WTC11 (cell line): ENCODE results near the gene BICDL1.

Source experiments
- ELF4 ChIP-seq: sonication (generic); formaldehyde crosslinking; IDR thresholded peaks from 2 replicates; pipeline ENCODE4 v1.8.1; 2022; ENCODE audit warnings: low read depth, mild to moderate bottlenecking, moderate library complexity, missing genetic modification reagents
- JAZF1 ChIP-seq: fragments of 250-450 bp; sonication (Bioruptor Pico); IDR thresholded peaks from 2 replicates; pipeline ENCODE4 v1.9.0; 2021; ENCODE audit warnings: moderate library complexity, mild to moderate bottlenecking, inconsistent platforms
- NFE2L1 ChIP-seq: sonication (generic); formaldehyde crosslinking; IDR thresholded peaks from 2 replicates; pipeline ENCODE4 v1.8.1; 2023; ENCODE audit warnings: missing genetic modification reagents
- TF ChIP-seq, protein P1 (sequence below): fragments of 200-600 bp; IDR thresholded peaks from 2 replicates; pipeline ENCODE4 v1.8.0; 2022; ENCODE audit warnings: antibody characterized with exemption
- TF ChIP-seq, protein P2 (sequence below): sonication (generic); formaldehyde crosslinking; IDR thresholded peaks from 2 replicates; pipeline ENCODE4 v1.8.0; 2023; ENCODE audit warnings: missing genetic modification reagents
- TF ChIP-seq, protein P3 (sequence below): sonication (generic); formaldehyde crosslinking; IDR thresholded peaks from 2 replicates; pipeline ENCODE4 v1.8.0; 2022; ENCODE audit warnings: mild to moderate bottlenecking, missing genetic modification reagents
- TF ChIP-seq, protein P4 (sequence below): fragments of 250-450 bp; sonication (Bioruptor Pico); IDR thresholded peaks from 2 replicates; pipeline ENCODE4 v2.1.2; 2022; ENCODE audit warnings: mild to moderate bottlenecking, moderate library complexity
- TF ChIP-seq, protein P5 (sequence below): sonication (generic); formaldehyde crosslinking; IDR thresholded peaks from 2 replicates; pipeline ENCODE4 v1.8.1; 2022; ENCODE audit warnings: mild to moderate bottlenecking, moderate library complexity, missing genetic modification reagents

DNA sequence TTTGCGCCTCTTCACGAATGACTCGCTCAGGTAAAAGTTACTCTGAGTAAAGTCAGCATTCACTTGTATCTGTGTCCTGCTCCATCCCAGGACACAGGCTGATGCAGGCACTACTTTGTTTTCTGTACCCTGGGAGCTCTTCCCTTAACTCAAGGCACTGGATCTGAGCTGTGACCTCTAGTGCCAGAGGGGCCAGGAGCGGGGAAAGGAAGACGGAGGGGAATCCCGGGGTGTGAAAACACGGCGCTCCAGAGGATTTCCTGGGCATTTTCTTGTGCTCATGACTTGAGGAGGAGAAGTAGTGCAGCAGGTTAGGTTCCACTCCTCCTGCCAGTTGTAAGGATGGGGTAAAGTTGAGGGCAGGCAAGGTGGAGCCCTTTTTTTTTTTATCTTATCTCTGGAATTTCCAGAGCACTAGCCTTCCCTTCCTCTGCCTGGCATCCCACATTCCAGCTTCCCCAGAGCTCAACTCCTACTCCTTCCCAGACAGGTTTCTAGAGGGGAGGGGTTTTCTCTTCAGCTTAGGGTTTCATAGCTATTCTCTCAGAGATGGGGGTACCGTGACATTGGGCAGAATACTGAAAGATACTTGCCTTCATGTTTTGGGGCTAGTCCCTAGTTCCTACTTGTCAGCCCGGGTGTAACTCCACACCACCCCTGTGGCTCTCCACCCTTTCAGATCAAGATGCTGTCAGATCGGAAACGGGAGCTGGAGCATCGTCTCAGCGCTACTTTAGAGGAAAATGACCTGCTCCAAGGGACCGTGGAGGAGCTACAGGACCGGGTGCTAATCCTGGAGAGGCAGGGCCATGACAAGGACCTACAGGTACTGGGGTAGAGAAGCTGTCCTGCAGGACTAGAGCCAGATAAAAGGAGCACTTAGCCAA, 75.3 kb downstream of the BICDL1 start:
- TF ChIP-seq, protein P1, sequence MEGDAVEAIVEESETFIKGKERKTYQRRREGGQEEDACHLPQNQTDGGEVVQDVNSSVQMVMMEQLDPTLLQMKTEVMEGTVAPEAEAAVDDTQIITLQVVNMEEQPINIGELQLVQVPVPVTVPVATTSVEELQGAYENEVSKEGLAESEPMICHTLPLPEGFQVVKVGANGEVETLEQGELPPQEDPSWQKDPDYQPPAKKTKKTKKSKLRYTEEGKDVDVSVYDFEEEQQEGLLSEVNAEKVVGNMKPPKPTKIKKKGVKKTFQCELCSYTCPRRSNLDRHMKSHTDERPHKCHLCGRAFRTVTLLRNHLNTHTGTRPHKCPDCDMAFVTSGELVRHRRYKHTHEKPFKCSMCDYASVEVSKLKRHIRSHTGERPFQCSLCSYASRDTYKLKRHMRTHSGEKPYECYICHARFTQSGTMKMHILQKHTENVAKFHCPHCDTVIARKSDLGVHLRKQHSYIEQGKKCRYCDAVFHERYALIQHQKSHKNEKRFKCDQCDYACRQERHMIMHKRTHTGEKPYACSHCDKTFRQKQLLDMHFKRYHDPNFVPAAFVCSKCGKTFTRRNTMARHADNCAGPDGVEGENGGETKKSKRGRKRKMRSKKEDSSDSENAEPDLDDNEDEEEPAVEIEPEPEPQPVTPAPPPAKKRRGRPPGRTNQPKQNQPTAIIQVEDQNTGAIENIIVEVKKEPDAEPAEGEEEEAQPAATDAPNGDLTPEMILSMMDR: no peak
- TF ChIP-seq, protein P2, sequence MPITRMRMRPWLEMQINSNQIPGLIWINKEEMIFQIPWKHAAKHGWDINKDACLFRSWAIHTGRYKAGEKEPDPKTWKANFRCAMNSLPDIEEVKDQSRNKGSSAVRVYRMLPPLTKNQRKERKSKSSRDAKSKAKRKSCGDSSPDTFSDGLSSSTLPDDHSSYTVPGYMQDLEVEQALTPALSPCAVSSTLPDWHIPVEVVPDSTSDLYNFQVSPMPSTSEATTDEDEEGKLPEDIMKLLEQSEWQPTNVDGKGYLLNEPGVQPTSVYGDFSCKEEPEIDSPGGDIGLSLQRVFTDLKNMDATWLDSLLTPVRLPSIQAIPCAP (CRISPR knock-in tag): no peak
- no peak for TF ChIP-seq ELF4 (CRISPR knock-in tag)
- TF ChIP-seq NFE2L1 (CRISPR knock-in tag): no peak
- TF ChIP-seq JAZF1 (CRISPR knock-in tag): no peak
- TF ChIP-seq, protein P3, sequence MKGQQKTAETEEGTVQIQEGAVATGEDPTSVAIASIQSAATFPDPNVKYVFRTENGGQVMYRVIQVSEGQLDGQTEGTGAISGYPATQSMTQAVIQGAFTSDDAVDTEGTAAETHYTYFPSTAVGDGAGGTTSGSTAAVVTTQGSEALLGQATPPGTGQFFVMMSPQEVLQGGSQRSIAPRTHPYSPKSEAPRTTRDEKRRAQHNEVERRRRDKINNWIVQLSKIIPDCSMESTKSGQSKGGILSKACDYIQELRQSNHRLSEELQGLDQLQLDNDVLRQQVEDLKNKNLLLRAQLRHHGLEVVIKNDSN (CRISPR knock-in tag): no peak
- TF ChIP-seq, protein P4, sequence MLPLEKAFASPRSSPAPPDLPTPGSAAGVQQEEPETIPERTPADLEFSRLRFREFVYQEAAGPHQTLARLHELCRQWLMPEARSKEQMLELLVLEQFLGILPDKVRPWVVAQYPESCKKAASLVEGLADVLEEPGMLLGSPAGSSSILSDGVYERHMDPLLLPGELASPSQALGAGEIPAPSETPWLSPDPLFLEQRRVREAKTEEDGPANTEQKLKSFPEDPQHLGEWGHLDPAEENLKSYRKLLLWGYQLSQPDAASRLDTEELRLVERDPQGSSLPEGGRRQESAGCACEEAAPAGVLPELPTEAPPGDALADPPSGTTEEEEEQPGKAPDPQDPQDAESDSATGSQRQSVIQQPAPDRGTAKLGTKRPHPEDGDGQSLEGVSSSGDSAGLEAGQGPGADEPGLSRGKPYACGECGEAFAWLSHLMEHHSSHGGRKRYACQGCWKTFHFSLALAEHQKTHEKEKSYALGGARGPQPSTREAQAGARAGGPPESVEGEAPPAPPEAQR (CRISPR knock-in tag): no peak
- TF ChIP-seq, protein P5, sequence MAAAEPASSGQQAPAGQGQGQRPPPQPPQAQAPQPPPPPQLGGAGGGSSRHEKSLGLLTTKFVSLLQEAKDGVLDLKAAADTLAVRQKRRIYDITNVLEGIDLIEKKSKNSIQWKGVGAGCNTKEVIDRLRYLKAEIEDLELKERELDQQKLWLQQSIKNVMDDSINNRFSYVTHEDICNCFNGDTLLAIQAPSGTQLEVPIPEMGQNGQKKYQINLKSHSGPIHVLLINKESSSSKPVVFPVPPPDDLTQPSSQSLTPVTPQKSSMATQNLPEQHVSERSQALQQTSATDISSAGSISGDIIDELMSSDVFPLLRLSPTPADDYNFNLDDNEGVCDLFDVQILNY (CRISPR knock-in tag): no peak
